HepG2 (cell line): ENCODE data around the gene CHTF8. TPM values are rescaled to one million over a fixed set of nuclear protein-coding genes. Genes with fewer than 3 reads are reported as not detected.

Experiments used
- ATAC-seq: fragments of 200-7000 bp; cut with Tn5 transposase; 3 replicates; pipeline ENCODE4 v1.9.1; 2020; ENCODE audit warnings: mild to moderate bottlenecking, moderate library complexity
- BruUV-seq: library from RNA; stranded (reverse); fragments of 400-500 nt; replicated peaks from 2 replicates; lab custom pipeline; 2021; lab: Mats Ljungman, UMichigan
- CTCF ChIA-PET: fragments of 300-600 bp; formaldehyde crosslinking; extraction: SDS; loops from one replicate; lab custom pipeline; 2021; ENCODE audit warnings: low total read pairs, inconsistent platforms, low intra/inter-chr PET ratio; lab: Yijun Ruan, JAX
- POLR2A ChIA-PET: fragments of 350-600 bp; sonication (Branson Sonifier 250); formaldehyde crosslinking; loops from one replicate; lab custom pipeline; 2020; ENCODE audit warnings: antibody characterized with exemption, inconsistent platforms; lab: Yijun Ruan, JAX
- DNase-seq: peaks from one replicate; pipeline ENCODE4 v3.0.0-alpha.2; 2015; ENCODE audit warnings: low spot score
- FAIRE-seq: peaks from 3 replicates; lab custom pipeline; 2011; peaks lifted over from hg19 to GRCh38; lab: Jason Lieb, UNC
- H2AFZ ChIP-seq: one replicate; pipeline ENCODE4 v1.6.1; 2011; ENCODE audit warnings: low read length, inconsistent platforms
- H3K27ac ChIP-seq: fragments of 300-600 bp; 3 replicates; pipeline ENCODE4 v1.8.0; 2011; ENCODE audit warnings: mixed run types, mild to moderate bottlenecking, mixed read lengths, low read length, inconsistent platforms; ENCODE audit not compliant: insufficient read depth; ENCODE audit errors: extremely low read length
- H3K27me3 ChIP-seq, 2 experiments: fragments of 200-600 bp in 1 of 2; 2 replicates in 1 of 2; 3 replicates in 1 of 2; pipeline versions ENCODE4 v1.6.0 to v1.8.0; 2011; ENCODE audit warnings: low read length in 2 of 2, mild to moderate bottlenecking in 2 of 2, moderate library complexity in 2 of 2, inconsistent platforms in 1 of 2; ENCODE audit not compliant: insufficient read depth in 2 of 2, control insufficient read depth in 1 of 2
- H3K36me3 ChIP-seq, 2 experiments: fragments of 200-600 bp in 1 of 2; replicated peaks in 1 of 2; 2 replicates in 1 of 2; 3 replicates in 1 of 2; pipeline versions ENCODE4 v1.5.1 to v1.8.0; 2011; ENCODE audit warnings: low read length in 2 of 2, inconsistent platforms in 1 of 2; ENCODE audit not compliant: insufficient read depth in 2 of 2, control insufficient read depth in 1 of 2
- H3K4me1 ChIP-seq: 2 replicates; pipeline ENCODE4 v1.5.1; 2012; ENCODE audit warnings: low read length, inconsistent platforms; ENCODE audit not compliant: insufficient read depth
- H3K4me2 ChIP-seq: 2 replicates; pipeline ENCODE4 v1.6.0; 2011; ENCODE audit warnings: low read depth, low read length, inconsistent platforms
- H3K4me3 ChIP-seq, 3 experiments: fragments of 200-600 bp in 1 of 3; sonication (generic), shearing (Covaris generic) in 1 of 3; replicated peaks in 1 of 3; 2 replicates each; pipeline ENCODE4 v1.5.1; 2011 to 2016; ENCODE audit warnings: low read length in 3 of 3, inconsistent platforms in 2 of 3, low read depth in 2 of 3, mild to moderate bottlenecking in 2 of 3, control low read depth in 1 of 3, mixed read lengths in 1 of 3; ENCODE audit not compliant: insufficient read depth in 1 of 3
- H3K79me2 ChIP-seq: one replicate; pipeline ENCODE4 v1.6.1; 2011; ENCODE audit warnings: low read length, inconsistent platforms; ENCODE audit not compliant: insufficient read depth
- H3K9ac ChIP-seq: 2 replicates; pipeline ENCODE4 v1.6.0; 2011; ENCODE audit warnings: mild to moderate bottlenecking, low read depth, low read length, inconsistent platforms; ENCODE audit not compliant: insufficient read depth
- H3K9me3 ChIP-seq: 2 replicates; pipeline ENCODE4 v1.5.1; 2012; ENCODE audit warnings: mild to moderate bottlenecking, low read length
- H4K20me1 ChIP-seq: 2 replicates; pipeline ENCODE4 v1.6.0; 2011; ENCODE audit warnings: inconsistent platforms, mild to moderate bottlenecking, low read length, moderate library complexity; ENCODE audit not compliant: insufficient read depth
- KAT2B ChIP-seq: fragments of 150-350 bp; IDR thresholded peaks from 2 replicates; pipeline ENCODE4 v1.6.1; 2014; ENCODE audit warnings: low read depth, low read length, borderline replicate concordance
- NFATC3 ChIP-seq: sonication (generic); formaldehyde crosslinking; IDR thresholded peaks from 2 replicates; pipeline ENCODE4 v1.5.1; 2020; ENCODE audit warnings: mild to moderate bottlenecking, missing genetic modification reagents
- REXO4 ChIP-seq: sonication (generic); formaldehyde crosslinking; IDR thresholded peaks from 2 replicates; pipeline ENCODE4 v1.8.0; 2022; ENCODE audit warnings: missing genetic modification reagents, mild to moderate bottlenecking, borderline replicate concordance
- RORA ChIP-seq: sonication (generic); formaldehyde crosslinking; IDR thresholded peaks from 2 replicates; pipeline ENCODE4 v1.5.0; 2020; ENCODE audit warnings: mild to moderate bottlenecking, missing genetic modification reagents, moderate library complexity
- TEAD2 ChIP-seq: sonication (generic); formaldehyde crosslinking; IDR thresholded peaks from 2 replicates; pipeline ENCODE4 v1.9.0; 2021; ENCODE audit warnings: missing genetic modification reagents
- TSC22D2 ChIP-seq: sonication (generic); formaldehyde crosslinking; IDR thresholded peaks from 2 replicates; pipeline ENCODE4 v1.5.1; 2020; ENCODE audit warnings: missing genetic modification reagents, mild to moderate bottlenecking, borderline replicate concordance
- ZNF790 ChIP-seq: sonication (generic); formaldehyde crosslinking; IDR thresholded peaks from 2 replicates; pipeline ENCODE4 v1.8.0; 2022; ENCODE audit warnings: missing genetic modification reagents, mild to moderate bottlenecking, borderline replicate concordance
- WGBS: methylation state at CpG from one replicate; pipeline ENCODE4 v1.1.6; 2017; ENCODE audit warnings: low lambda C conversion rate; 5-methylcytosine and 5-hydroxymethylcytosine counted together
- in situ Hi-C: cut with HindIII; loops from 2 replicates; pipeline ENCODE4 v1.10.0; 2017; ENCODE audit warnings: low pct_unique_long_range_greater_than_20kb; ENCODE audit not compliant: extremely low pct_ligation_motif_present
- intact Hi-C: fragments of 100-400 bp; cut with micrococcal nuclease; formaldehyde crosslinking; loops from one replicate; pipeline ENCODE4 v1.10.0; 2022; ENCODE audit not compliant: unreplicated experiment
- polyA plus RNA-seq, 8 experiments: library from polyadenylated mRNA; depleted of rRNA in 3 of 8; stranded (reverse) in 7 of 8; unstranded in 1 of 8; fragments of >200 nt; fragmentation: Illumina TruSeq in 4 of 8; extraction: Trizol in 4 of 8; gene quantifications; 2 replicates each; pipeline versions ENCODE4 v1.2.1 to v1.2.3, GENCODE V29; 2011 to 2016; ENCODE audit warnings: low read depth in 4 of 8, missing spikeins in 1 of 8, mixed read lengths in 1 of 8; ENCODE audit not compliant: insufficient read depth in 1 of 8
- total RNA-seq, 5 experiments: library from RNA; depleted of rRNA; stranded (reverse); fragments of >200 nt; fragmentation: Illumina TruSeq; extraction: Trizol; gene quantifications; 2 replicates each; pipeline ENCODE4 v1.2.3, GENCODE V29; 2016; ENCODE audit warnings: low read depth in 1 of 5
- TF ChIP-seq, protein P1 (sequence below): sonication (generic); formaldehyde crosslinking; IDR thresholded peaks from 2 replicates; pipeline ENCODE4 v1.4.0; 2020; ENCODE audit warnings: missing genetic modification reagents, borderline replicate concordance
- TF ChIP-seq, protein P2 (sequence below): sonication (generic); formaldehyde crosslinking; IDR thresholded peaks from 2 replicates; pipeline ENCODE4 v1.5.0; 2020; ENCODE audit warnings: missing genetic modification reagents
- TF ChIP-seq, protein P3 (sequence below): sonication (generic); formaldehyde crosslinking; IDR thresholded peaks from 2 replicates; pipeline ENCODE4 v1.5.1; 2020; ENCODE audit warnings: missing genetic modification reagents, mild to moderate bottlenecking, borderline replicate concordance

Gene CHTF8
- total and polyA plus RNA-seq, 2 of the 13 experiments (the other 11 are each of a cell fraction or from before 2014, with no cell fraction given): 37.2 to 67.5 TPM

DNA sequence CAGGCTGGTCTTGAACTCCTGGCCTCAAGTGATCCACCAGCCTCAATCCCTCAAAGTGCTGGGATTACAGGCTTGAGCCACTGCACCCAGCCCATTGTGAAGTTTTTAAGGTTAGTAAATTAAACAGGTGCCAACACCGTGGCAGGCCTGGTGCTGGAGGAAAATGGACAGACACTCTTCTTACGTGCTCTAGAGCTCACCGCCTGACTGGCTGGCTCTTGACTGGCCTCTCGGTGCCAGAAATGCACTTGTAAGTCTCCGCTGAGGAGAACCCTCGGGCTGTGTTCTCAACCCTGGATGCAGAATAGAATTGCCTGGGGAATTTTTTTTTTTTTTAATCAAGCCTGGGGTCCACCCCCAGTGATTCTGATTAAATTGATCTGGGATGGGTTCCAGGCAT lies 37.2 kb downstream of the CHTF8 start (continued):
- TF ChIP-seq, protein P1, sequence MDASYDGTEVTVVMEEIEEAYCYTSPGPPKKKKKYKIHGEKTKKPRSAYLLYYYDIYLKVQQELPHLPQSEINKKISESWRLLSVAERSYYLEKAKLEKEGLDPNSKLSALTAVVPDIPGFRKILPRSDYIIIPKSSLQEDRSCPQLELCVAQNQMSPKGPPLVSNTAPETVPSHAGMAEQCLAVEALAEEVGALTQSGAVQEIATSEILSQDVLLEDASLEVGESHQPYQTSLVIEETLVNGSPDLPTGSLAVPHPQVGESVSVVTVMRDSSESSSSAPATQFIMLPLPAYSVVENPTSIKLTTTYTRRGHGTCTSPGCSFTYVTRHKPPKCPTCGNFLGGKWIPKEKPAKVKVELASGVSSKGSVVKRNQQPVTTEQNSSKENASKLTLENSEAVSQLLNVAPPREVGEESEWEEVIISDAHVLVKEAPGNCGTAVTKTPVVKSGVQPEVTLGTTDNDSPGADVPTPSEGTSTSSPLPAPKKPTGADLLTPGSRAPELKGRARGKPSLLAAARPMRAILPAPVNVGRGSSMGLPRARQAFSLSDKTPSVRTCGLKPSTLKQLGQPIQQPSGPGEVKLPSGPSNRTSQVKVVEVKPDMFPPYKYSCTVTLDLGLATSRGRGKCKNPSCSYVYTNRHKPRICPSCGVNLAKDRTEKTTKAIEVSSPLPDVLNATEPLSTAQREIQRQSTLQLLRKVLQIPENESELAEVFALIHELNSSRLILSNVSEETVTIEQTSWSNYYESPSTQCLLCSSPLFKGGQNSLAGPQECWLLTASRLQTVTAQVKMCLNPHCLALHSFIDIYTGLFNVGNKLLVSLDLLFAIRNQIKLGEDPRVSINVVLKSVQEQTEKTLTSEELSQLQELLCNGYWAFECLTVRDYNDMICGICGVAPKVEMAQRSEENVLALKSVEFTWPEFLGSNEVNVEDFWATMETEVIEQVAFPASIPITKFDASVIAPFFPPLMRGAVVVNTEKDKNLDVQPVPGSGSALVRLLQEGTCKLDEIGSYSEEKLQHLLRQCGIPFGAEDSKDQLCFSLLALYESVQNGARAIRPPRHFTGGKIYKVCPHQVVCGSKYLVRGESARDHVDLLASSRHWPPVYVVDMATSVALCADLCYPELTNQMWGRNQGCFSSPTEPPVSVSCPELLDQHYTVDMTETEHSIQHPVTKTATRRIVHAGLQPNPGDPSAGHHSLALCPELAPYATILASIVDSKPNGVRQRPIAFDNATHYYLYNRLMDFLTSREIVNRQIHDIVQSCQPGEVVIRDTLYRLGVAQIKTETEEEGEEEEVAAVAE (CRISPR knock-in tag): no peak
- TF ChIP-seq, protein P2, sequence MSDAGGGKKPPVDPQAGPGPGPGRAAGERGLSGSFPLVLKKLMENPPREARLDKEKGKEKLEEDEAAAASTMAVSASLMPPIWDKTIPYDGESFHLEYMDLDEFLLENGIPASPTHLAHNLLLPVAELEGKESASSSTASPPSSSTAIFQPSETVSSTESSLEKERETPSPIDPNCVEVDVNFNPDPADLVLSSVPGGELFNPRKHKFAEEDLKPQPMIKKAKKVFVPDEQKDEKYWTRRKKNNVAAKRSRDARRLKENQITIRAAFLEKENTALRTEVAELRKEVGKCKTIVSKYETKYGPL (CRISPR knock-in tag): no peak
- TF ChIP-seq, protein P3, sequence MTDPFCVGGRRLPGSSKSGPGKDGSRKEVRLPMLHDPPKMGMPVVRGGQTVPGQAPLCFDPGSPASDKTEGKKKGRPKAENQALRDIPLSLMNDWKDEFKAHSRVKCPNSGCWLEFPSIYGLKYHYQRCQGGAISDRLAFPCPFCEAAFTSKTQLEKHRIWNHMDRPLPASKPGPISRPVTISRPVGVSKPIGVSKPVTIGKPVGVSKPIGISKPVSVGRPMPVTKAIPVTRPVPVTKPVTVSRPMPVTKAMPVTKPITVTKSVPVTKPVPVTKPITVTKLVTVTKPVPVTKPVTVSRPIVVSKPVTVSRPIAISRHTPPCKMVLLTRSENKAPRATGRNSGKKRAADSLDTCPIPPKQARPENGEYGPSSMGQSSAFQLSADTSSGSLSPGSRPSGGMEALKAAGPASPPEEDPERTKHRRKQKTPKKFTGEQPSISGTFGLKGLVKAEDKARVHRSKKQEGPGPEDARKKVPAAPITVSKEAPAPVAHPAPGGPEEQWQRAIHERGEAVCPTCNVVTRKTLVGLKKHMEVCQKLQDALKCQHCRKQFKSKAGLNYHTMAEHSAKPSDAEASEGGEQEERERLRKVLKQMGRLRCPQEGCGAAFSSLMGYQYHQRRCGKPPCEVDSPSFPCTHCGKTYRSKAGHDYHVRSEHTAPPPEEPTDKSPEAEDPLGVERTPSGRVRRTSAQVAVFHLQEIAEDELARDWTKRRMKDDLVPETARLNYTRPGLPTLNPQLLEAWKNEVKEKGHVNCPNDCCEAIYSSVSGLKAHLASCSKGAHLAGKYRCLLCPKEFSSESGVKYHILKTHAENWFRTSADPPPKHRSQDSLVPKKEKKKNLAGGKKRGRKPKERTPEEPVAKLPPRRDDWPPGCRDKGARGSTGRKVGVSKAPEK: no peak

DNA sequence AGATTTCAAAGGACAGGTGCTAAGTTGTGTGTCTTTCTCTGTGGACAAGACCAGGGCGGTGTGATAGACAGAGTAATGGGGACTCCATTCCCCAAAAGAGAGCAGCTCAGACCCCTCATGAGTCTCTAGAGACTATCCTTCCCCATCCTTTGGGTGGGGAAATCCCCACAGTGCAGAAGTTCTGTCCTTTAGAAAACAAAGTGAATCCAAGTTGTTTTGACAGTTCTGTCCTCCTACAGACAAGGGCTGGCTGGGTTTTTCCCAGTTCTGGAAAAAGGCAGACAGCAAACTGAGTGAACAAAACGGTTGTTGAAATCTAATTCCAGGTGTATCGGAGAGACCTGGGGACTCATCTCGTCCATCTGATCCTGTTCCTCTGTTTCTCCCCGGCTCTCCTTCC lies 37.9 kb downstream of the CHTF8 start:
- H3K79me2 ChIP-seq: no peaks in the 10 kb centered on the region
- H3K27me3 ChIP-seq: peaks cover 0 to 2% of the 10 kb centered on the region in 2 experiments; a peak in 1 of 5 replicates
- no peaks in the 10 kb centered on the region for H3K36me3 ChIP-seq
- in situ Hi-C loops (no loop called here), intact Hi-C loops (loop anchor here (10.0 kb wide), 1 partner anchor 60 kb away; no protein-coding TSS in a partner anchor)
- ATAC-seq: no peak
- H2AFZ ChIP-seq: no peak overlapping the region
- peaks cover 32% of the 10 kb centered on the region for H3K4me1 ChIP-seq
- H3K9me3 ChIP-seq: no peaks in the 10 kb centered on the region
- H3K4me2 ChIP-seq: no peak overlapping the region
- H3K4me3 ChIP-seq: no peak overlapping the region
- FAIRE-seq: no peak
- no peak overlapping the region for H3K9ac ChIP-seq
- no TSS peak for BruUV-seq
- ChIA-PET POLR2A (no interaction called here), CTCF (no interaction called here)
- H3K27ac ChIP-seq: no peak overlapping the region
- H4K20me1 ChIP-seq: no peaks in the 10 kb centered on the region
- DNase-seq: no peak
- 47% methylated on average over 5 of the region's 5 CpGs for whole genome bisulfite sequencing
- TF ChIP-seq RORA (CRISPR knock-in tag) (no peak), KAT2B (no peak), REXO4 (no peak), TSC22D2 (CRISPR knock-in tag) (no peak), NFATC3 (CRISPR knock-in tag) (no peak), TEAD2 (no peak), ZNF790 (CRISPR knock-in tag) (no peak)
- TF ChIP-seq, protein P1 (CRISPR knock-in tag): no peak
